AG04449 (cell line): ENCODE data around the gene TARBP1.

Source experiments
- CTCF ChIA-PET: fragments of 350-600 bp; formaldehyde crosslinking; extraction: SDS; loops from one replicate; lab custom pipeline; 2021; ENCODE audit warnings: antibody characterized with exemption; lab: Yijun Ruan, JAX
- POLR2A ChIA-PET: fragments of 400-600, 350-600 bp; formaldehyde crosslinking; extraction: SDS; loops from one replicate; lab custom pipeline; 2020; ENCODE audit warnings: antibody characterized with exemption, inconsistent platforms; lab: Yijun Ruan, JAX
- DNase-seq: peaks from one replicate; pipeline ENCODE4 v3.0.0-alpha.2; 2010; ENCODE audit warnings: low read depth, low spot score
- H3K4me3 ChIP-seq: 2 replicates; pipeline ENCODE4 v1.5.1; 2011; ENCODE audit warnings: low read depth, mild to moderate bottlenecking, control low read depth, low read length
- CTCF ChIP-seq: IDR thresholded peaks from one replicate; pipeline ENCODE4 v1.5.1; 2011; ENCODE audit warnings: mild to moderate bottlenecking, moderate library complexity, low read length, control low read depth, inconsistent platforms; ENCODE audit not compliant: insufficient read depth; ENCODE audit errors: missing control alignments

Gene TARBP1

GRCh38 chr1:234429434-234429806 lies 49.6 kb downstream of the TARBP1 start:
- no peak for DNase-seq

GRCh38 chr1:234427950-234428646 lies 50.9 kb downstream of the TARBP1 start:
- ChIA-PET CTCF (no interaction called here), POLR2A (no interaction called here)
- TF ChIP-seq CTCF = no peak
- no peak for DNase-seq
- H3K4me3 ChIP-seq = no peak overlapping the region

More at GRCh38 chr1:234429434-234429806, 49.6 kb downstream of the TARBP1 start:
- CTCF ChIA-PET = no interaction called here
- TF ChIP-seq CTCF = no peak
- H3K4me3 ChIP-seq = no peak overlapping the region
- POLR2A ChIA-PET = no interaction called here

- ChIA-PET POLR2A (no interaction called here), CTCF (no interaction called here)
- DNase-seq = no peak
- H3K4me3 ChIP-seq = no peak overlapping the region
- no peak for TF ChIP-seq CTCF
These were observed 65.0 kb downstream of the TARBP1 start for GRCh38 chr1:234413990-234414389.

- H3K4me3 ChIP-seq = no peak overlapping the region
- POLR2A ChIA-PET = no interaction called here
- DNase-seq = no peak
- no peak for TF ChIP-seq CTCF
- CTCF ChIA-PET = no interaction called here
These were observed 65.5 kb downstream of the TARBP1 start for GRCh38 chr1:234413485-234413884.

- H3K4me3 ChIP-seq = no peak overlapping the region
- POLR2A ChIA-PET = no interaction called here
- DNase-seq = no peak
- TF ChIP-seq CTCF = no peak
- CTCF ChIA-PET = no interaction called here
These were observed 66.1 kb downstream of the TARBP1 start for GRCh38 chr1:234412830-234413229.

- POLR2A ChIA-PET = no interaction called here
- H3K4me3 ChIP-seq = no peak overlapping the region
- DNase-seq = no peak
- TF ChIP-seq CTCF = no peak
- CTCF ChIA-PET = no interaction called here
These were observed 69.7 kb downstream of the TARBP1 start for GRCh38 chr1:234409328-234409727.
